GM10266 (cell line): ENCODE data around the gene MYH10.

ENCODE experiments used
- DNase-seq: peaks from one replicate; pipeline ENCODE4 v3.0.0; 2012; ENCODE audit errors: extremely low spot score
- TF ChIP-seq, protein P1 (sequence below): IDR thresholded peaks from 2 replicates; pipeline ENCODE4 v1.5.1; 2012; ENCODE audit warnings: mild to moderate bottlenecking, low read depth; ENCODE audit not compliant: control insufficient read depth, insufficient read depth; ENCODE audit errors: missing control alignments

MYH10 gene

DNA sequence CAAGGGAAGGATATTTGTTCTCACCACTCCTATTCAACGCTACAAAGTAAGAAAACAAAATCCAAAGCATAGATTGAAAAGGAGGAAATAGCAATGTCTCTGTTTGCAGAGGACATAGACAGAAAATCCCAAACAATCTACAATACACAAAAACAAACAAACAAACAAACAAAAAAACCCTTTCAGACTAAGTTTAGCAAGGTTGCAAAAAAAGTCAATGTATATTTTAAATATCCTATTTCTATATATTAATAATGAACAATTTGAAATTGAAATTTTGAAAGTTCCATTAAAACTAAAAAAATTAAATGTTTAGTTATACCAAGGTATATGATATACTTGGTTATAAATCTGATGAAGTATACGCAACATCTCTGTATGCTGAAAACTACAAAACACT lies 37.2 kb downstream of the MYH10 start:
- TF ChIP-seq, protein P1, sequence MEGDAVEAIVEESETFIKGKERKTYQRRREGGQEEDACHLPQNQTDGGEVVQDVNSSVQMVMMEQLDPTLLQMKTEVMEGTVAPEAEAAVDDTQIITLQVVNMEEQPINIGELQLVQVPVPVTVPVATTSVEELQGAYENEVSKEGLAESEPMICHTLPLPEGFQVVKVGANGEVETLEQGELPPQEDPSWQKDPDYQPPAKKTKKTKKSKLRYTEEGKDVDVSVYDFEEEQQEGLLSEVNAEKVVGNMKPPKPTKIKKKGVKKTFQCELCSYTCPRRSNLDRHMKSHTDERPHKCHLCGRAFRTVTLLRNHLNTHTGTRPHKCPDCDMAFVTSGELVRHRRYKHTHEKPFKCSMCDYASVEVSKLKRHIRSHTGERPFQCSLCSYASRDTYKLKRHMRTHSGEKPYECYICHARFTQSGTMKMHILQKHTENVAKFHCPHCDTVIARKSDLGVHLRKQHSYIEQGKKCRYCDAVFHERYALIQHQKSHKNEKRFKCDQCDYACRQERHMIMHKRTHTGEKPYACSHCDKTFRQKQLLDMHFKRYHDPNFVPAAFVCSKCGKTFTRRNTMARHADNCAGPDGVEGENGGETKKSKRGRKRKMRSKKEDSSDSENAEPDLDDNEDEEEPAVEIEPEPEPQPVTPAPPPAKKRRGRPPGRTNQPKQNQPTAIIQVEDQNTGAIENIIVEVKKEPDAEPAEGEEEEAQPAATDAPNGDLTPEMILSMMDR, result no peak
- DNase-seq, result no peak

DNA sequence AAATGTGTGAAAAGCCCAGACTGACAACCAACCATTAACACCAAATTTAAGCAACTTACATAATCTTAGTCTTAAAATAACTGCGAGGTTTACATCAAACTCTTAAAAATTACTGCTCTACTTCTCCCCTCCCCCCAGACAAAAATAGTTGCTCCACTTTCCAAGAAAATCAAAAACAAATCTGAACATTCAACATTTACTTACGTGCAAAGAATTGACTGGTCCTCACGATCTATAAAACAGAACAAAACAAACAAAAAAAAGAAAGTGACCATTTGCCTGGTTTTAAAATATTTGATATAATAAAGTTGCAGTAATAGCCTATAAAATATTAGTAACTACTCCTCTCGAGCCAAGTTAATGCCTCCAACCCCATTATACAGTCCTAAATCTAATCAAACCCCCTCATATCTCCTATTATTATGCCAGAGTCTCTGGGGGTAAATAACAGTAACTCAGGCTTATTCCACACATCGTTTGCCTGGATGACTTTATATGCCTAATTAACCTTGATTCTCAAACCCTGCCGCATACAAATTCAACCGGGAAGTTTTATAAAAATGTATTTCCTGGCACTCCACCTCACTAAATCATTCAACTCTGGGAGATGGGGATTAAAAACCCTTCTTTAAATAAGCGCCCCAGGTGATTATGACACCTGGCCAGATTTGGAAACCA lies 41.5 kb downstream of the MYH10 start:
- no peak for DNase-seq
- TF ChIP-seq, protein P1, result no peak

- TF ChIP-seq, protein P1, result no peak
- no peak for DNase-seq
These were observed 43.8 kb downstream of the MYH10 start for GRCh38 chr17:8586766-8587165.

DNA sequence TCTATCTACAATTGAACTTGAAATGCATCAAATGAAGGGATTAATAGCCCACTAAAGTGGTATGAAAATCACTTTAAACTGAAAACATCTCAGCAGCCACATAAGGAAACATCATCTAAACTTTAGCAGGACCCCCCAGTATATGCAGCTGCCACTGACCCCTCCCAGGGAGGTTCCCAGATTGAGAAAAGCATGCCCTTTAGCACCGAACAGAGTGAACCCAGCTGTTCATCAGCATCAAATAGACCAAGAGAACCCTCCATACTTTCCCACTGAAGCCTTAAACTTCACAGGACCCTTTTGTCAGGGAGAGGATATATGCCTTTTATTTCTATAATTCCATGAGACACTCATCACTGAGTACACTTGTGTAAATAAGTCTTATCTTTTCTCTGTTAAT lies 44.6 kb downstream of the MYH10 start:
- no peak for DNase-seq
- TF ChIP-seq, protein P1, result no peak

- no peak for DNase-seq
- TF ChIP-seq, protein P1, result no peak
These were observed 46.6 kb downstream of the MYH10 start for GRCh38 chr17:8583954-8584353.

DNA sequence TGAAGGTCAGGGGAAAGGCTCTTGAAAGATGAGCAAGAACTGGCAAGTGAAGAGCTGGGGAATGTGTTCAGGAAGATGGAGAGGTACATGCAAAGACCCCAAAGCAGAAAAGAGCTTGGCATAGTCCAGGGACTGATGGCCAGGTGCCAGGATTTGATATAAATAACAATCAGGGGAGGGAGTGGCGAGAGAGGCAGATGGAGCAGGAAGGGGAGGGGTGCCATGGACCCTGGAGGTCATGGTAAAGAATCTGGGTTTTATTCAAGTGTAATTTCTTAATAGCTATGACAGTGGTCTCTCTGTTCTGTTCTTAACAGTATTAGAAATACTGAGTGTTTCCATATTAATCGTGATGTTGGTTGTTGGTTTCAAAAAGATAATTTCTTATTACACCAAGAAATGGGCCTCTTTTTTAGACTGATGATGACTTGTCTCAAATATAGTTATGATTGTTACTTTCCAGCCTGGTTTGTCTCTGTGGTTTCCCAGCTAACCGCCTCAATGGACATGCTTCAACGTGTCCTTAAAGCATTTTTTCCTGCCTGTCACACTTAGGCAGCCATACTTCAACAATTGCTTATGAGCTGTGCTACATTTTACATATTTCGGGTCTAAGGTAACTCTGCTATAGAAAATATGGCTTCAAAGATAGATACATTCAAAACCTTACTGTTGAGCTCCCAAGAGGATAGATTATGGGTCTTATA lies 49.4 kb downstream of the MYH10 start:
- TF ChIP-seq, protein P1, result no peak
- peak; percentile 33 for DNase-seq

- TF ChIP-seq, protein P1, result no peak
- no peak for DNase-seq
These were observed 52.7 kb downstream of the MYH10 start for GRCh38 chr17:8577868-8578267.
